HG02678 (cell line): ENCODE results near the gene ERC2.

Experiments
- ATAC-seq: cut with Tn5 transposase; IDR thresholded peaks from one replicate; pipeline ENCODE4 v1.9.1; 2021; ENCODE audit warnings: mild to moderate bottlenecking, moderate library complexity; ENCODE audit not compliant: unreplicated experiment

ERC2 gene

DNA sequence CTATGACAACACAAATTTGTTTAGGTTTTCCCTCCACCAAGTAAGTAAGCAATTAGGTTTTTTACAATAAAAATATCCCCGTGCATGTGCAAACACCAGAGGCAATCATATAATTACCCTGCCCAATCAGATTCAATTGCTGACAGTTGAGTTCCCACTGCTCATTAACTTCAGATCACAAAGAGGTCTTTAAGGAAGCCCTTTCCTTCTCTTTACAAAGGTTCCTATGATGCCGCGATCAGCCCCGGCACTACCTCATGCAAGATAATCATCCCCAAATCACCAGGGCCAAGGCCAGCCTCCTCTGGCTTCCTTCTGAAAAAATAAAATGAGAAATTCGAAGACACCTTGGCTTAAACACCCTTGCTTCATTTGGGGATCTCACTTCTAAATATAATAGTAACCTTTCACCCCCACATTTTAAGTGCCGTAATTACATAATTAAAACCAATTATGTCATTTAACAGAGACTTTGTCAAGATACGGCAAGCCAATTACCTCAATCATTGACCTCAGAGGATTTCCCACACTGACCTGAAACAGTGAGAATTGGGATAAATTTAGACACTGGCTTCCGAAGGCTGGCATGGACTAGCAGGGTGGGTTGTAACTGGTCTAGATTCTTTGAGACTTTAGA is 859.8 kb downstream of the ERC2 start:
- no peak for ATAC-seq

DNA sequence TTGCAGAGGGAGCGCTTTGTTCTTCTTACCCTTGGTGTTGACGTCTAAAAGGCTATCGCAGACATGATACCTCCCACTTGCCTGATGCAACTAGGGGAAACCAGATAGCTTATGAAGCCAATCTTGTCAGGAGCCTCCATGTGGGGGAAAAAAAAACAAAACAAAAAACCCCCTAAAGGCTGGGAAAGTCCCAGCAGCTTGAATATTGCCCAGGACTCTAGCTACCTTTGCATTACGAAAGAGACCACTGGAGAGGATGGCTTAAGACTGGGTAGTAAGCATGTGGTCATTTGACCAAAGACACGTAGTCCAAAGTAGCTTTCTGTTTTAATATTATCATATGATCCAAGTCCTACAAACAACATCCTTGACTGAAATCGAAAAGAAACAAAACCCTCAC is 860.4 kb downstream of the ERC2 start:
- ATAC-seq: no peak

DNA sequence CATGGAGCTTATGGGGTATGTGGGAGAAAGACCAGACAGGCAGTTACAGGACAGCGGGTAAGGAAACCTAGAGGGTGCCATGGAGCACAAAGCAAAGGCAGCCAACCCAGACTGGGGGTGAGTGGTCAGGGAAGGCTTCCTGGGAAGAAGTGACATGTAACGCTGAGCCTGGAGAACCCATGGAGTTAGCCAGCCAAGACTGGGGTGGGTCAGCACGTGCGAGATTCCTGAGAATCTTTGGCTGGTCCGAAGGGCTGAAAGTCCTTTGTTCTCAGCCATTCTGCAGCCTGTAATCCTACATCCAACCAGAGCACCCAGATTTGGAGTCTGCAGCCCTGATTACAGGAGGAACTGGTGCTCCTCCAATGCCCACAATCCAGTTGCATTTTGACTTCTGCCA is 861.1 kb downstream of the ERC2 start:
- ATAC-seq: no peak

DNA sequence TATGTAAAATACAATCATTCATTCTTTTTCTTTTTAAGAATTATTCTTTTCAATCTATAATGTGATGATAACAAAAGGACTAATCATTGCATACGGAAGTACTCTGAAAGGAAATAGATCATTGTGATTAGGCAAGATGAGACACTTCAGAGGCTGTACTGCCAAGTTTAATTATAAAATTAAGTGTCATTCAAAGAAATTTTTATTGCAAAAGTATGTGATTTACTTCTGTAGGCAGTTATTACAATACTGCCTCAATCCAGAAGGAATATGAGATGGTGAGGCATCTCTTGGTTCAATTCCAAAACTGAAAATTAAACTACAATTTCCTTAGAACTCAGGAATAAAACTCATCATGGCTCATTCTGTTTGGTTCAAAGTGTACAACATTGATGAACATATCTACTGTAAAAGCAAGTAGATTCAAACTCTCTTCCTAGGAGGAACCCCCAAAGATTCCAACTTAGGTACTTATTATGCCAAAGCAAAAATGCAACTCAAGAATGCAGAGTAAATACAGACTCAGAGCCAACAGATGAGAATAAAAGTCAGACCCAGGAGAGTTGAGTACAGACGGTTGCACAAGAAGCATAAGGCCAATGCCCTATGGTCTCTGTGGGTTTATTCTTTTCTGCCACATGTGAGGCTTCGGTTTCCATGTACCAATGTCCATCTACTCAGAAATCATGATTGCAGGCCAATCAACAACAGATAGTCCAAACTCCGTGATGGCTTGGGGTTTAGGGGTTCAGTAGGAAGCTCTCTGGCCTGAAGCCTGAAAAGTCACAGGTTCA is 862.6 kb downstream of the ERC2 start:
- no peak for ATAC-seq

DNA sequence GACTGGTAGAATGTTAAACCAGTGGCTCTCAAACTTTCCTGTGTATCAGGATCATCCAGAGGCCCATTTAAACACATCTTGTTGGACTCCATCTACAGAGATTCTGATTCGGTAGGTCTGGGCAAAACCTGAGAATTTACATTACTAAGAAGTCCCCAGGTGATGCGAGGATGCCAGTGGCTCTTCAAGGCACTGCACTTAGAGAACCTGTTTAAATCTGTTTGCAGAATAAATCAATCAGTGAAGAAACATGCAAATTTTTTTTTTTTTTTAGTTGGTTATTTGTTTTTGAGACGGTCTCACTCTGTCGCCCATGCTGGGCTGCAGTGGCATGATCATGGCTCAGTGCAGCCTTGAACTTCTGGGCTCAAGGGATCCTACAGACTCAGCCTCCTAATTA is 863.4 kb downstream of the ERC2 start:
- no peak for ATAC-seq

DNA sequence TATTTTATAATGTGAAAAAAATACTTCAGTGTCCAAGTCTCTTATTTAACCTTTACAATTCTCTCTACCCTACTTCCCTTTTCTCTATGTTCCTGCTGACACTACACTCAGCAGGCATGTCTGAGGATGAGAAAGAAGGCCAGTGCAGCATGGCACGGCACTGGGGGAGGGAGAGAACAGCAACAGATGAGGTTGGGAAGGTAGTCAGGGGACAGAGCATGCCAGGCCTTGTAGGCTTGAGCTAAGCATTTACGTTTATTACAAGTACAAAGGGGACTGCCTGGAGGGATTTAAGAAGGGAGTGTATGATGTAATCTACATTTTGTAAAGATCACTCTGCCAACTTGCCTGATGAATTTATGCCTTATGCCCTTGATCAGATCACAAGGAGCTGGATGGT is 863.9 kb downstream of the ERC2 start:
- ATAC-seq: no peak

DNA sequence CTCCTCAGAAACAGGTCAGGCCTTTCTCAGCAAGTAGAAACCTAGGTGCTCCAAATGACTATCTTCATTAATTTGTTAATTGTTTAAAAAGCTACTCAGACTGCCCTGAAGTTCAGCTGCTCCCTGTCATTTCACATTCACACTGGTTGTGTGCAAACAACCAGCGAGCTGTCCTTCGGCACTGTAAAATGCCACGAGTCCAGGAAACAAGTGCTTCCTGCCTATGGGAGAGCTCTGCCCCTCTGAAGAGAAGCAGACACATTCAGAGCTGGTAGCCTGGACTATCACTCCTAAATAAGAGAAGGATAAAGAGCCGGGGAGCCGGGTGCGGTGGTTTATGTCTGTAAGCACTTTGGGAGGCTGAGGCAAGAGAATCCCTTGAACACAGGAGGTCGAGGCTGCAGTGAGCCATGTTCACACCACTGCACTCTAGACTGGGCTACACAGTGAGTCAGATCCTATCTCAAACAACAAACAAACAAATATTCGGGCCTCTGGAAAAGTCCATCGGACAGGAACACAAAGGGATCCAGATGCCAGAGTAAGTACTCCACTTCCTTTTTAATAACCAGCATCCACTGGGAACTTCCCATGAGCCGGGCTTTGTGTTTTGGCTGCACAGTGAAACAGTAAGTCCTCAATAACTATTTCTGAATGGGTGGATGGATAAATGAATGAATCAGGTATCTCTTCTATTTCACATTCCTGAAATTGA is 866.7 kb downstream of the ERC2 start:
- no peak for ATAC-seq

DNA sequence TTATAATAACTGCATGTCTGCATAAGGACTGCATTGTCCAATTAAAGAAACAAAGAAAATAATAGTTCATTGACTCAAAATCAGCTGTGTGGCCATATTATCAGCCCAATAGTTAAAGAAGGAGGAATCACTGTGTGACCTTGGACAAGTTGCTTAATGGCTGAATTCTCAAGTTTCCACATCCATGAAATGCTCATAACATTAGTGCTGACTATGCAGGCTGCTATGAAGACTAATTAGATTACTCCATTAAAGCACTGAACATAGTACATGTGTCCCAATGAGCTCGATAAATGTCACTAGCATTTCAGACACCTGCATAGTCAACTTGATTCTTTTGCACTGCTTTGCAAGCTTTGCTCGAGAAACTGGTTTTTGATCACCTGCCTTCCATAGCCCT is 870.0 kb downstream of the ERC2 start:
- ATAC-seq: no peak

DNA sequence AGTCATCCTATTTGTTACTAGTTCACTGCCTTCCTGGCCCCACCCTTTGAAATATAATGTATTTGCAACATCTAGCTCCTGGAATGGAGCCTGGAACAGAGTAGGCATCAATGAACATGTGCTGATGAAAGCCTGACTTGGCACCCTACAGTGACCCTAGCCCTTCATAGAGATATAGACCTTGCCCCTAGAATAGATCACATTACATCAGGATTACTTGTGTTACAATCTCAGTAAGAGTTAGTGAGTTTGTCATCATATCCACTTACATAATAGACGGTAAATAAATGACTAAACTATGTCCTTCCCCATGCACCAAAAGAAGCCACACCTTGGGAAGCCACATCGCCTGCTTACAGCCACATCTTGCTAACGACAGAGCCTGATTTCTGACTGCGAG is 870.6 kb downstream of the ERC2 start:
- ATAC-seq: no peak

DNA sequence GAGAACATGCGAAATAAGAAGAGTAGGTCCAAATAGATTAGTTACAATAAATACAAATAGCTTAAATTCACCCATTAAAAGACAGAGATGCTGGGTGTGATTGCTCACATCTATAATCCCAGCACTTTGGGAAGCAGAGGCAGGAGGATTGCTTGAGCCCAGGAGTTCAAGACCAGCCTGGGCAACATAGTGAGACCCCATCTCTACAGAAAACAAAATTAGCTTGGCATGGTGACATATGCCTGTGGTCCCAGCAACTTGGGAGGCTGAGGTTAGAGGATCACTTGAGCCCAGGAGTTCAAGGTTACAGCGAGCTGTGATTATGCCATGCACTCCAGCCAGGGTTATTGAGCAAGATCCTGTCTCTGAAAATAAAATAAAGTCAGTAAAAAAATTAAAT is 872.1 kb downstream of the ERC2 start:
- ATAC-seq: no peak

DNA sequence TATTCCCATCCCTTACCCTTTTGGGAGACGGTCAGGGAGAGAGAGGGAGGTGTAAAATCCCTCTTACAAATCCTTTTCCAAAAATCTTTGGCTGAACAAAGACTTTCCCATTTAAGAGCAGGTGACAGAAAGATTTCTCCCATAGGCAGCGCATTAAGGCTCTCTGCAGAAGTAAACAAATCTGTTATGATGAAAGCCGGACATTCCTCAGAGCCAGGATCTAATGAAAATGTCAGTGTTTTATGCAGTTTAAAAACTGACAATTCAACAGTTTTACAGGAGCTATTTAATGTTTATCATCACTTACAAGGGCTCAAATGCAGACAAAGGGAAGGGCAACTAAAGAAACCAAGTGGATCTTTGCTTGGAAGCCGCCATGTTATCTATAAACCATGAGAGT is 872.8 kb downstream of the ERC2 start:
- no peak for ATAC-seq

DNA sequence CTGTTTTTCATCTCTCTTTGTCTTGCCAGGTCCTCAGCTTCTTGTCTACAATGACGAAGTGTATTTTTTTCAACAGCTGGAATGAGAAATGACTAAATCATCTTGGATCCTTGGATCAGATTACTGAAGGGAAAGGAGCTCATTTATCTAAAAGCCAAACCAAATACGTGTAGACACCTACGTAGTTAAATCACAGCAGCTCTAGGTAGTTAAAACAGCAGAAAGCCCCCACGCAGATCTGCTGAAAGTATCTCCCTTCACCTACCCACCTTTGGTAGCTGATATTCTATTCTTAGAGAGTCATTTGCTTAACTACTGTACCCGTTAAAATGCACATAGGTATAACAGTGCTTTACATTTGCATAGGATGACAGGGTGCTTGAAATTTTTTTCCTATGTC is 875.7 kb downstream of the ERC2 start:
- no peak for ATAC-seq

DNA sequence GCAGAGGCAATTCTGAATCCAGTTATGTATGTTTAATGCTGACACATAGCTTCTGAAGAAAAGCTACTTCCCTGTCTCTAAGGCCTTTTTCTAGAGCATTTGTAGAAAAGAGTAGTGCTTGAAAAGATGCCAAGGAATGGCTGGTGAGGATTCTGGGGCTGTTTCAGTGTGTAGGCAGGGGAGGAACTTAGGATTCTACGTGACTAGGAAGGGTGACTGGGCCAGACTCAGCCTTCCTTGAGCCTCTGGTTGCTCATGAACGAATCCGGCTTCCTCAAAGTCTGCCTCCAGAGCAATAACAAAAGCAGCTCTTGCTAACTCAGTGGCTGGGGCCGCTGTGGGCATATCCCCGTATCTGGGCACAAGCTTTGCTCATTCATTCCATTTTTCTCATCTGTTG is 876.4 kb downstream of the ERC2 start:
- no peak for ATAC-seq

DNA sequence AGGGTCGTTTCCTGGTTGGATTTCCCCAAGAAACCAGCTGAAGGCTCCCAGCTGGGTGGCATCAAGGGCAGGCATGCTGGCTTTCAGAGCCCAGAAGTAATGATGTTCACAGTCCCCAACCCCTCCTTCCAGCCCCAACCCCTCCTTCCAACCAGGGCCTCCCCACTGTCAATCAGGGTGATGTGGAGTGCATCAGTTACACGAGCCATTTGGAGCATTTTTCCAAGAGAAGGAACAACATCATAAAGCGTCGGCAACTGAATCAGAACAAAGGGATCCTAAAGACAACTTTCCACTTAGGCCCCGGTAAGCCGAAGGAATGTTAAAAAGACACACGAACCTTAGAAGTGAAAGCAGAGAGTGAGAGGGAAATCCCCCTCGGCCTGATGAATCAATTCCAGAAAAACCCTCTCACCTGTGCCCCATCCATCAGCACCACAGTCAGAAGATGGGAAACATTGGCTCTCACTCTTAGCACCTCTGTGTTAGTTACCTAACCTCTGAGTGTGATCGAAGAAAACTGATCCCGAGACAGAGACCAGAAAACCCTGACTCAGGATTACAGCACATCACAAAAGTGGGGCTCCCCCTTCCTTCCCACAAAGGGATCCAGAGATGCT is 880.0 kb downstream of the ERC2 start:
- ATAC-seq: no peak

DNA sequence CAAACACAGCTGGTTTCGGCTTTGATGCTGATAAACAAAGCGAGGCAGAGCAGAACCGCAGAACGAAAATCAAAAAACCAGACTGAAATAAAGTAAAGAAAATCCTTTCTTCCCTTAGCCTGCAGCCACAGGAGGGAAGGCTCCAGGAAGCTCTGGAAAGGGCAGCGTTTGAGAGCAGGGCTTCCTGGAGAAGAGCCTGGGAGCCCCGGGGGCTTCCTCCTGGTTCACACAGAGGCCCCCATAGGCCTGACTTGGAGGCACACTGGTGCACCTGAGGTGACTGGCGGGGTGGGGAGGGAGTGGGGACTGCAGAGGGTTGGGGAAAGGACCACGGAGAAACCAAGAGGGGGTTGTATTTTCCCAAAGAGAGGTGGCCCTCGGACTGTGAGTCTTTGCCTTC is 882.4 kb downstream of the ERC2 start:
- no peak for ATAC-seq

DNA sequence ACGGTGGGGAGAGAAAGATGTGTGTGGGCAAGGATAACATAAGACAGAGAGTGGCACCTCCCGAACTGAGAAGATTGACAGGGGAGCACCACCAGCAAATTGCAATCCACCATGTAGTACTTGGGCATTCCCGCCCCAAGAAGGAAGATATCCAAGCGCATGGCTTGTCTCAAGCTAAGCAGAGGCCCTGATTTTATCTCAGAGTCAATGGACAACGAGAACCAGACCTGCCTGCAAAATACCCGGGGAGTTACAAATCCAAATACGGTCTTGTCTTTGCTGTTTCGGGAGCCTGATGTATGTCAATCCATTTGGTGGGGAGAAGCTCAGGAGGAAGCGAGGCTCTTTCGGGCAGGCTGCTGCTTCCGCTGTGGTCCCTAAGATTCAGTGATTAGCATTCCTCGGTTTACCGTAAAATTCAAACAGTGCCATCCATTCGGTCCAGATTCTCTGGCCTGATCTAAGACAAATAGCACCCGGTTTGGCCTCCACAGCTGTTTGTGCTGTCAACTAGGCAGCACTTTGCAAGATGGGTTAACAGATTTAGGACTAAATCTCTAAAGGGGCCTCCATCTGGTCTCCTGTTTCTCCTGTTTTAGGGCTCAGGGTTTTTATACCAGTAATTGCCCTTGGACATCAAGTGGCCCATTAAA is 883.4 kb downstream of the ERC2 start:
- ATAC-seq: no peak

DNA sequence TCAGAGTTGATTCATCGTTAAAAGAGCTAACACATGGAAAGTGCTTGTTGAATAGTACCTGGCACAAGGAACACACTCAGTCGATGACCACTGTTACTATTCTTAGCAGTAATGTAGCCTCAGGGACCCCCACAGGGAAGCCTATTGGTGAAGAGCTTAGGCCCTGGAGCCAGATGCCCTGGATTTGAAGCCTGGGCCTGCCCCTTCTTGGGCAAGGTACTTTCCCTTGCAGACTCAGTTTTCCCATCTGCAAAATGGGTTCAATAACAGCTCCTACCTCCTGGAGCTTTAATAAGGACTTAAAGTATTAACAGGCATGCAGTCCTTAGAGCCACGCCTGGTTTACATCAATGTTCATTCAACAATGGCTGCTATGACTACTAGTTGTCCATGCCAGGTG is 884.2 kb downstream of the ERC2 start:
- ATAC-seq: no peak

DNA sequence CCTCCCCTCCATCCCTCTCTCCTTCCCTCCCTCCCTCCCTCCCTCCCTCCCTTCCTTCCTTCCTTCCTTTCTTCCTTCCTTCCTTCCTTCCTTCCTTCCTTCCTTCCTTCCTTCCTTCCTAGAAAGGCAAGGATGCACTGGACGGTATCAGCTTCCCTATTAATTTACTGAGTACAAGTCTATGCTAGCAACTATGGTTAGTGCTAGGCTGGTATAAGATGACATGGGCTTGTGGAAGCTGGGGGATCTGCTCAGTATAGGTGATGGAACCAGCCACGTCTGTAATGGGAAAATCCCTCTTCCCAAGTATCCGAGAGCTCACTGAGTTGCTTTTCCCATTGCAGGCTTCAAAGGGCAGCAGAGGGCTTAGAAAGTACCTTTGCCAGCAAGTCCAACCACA is 884.8 kb downstream of the ERC2 start:
- no peak for ATAC-seq

DNA sequence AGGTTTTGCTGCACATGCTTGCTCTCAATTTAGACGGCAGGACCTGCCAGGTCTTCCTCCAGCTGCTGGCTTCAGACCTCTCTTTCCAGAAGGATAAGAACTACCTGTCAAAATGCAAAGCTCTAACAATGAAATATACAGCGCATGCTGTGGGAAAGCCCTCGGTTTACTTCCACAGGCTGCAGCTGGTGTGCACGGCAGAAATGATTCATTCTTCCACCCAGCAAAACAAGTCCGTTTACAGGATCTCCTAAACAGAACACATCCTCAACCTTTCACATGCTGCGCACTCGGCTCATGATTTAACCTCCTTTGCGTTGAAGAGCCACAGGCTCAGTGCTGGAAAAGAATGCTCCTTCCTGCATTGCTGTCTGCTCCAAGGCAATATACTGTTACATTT is 888.8 kb downstream of the ERC2 start:
- ATAC-seq: no peak

DNA sequence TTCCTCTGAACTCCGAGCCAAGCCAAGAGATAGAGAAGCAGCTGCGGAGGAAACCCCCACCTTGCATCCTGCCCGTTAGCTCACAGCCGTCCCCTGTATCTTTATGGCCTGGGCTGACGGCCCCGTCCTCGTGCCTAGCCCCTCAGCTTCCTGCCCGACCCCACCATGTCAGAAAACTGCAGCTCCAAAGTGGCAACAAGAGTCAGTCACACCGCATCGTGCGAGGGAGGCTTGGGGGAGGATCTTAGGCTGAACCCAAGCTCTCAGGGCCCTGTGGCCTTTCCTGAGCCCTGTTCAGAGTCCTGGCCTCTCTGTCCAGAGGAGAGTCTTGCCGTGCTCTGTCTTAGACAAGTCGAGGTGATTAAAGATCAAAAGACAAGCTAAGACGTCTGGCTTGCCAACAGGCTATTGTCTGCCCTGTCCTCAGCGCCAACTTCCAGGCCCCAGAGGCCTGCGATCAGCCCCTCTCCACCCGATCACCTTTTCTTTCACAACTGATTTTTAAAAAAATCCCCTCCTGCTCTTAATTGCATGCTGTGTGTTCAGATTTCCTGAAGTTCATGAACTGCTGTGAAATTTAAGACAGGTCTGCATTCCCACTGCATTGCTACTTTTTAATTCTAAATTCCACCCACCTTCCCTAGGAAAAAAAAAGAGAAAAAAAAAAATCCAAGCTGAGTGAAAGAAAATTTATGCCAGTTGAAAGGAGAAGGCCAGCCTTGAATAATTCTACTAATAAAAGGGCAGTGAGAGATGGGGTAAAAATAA is 891.5 kb downstream of the ERC2 start:
- ATAC-seq: no peak

DNA sequence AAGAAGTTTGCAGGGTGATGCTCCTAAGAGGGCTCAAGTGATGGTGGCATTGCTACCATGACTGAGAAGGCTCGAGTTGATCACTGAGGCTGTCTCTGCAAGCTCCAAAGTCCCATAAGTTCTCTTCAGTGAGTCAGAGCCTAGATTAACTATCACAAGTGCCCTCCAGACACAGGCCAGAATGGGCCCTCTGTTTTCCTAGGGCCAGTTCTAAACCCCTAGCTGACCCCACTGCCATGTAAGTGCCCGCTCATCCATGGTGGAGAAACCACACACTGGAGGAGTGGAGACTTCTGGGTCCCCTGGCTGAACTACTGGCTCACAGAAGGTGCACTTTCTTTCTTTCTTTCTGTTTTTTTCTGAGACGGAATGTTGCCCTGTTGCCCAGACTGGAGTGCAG is 893.6 kb downstream of the ERC2 start:
- no peak for ATAC-seq
